Measurements from ENCODE around the gene NOD2.
A peak's percentile ranks its signal among the peaks of the same experiment; 100 is the strongest.

The NOD2 gene

GRCh38 chr16:50671644-50672260 is 21.7 kb upstream of the NOD2 start:
- no peak for DNase-seq

GRCh38 chr16:50673496-50674275 is 19.7 kb upstream of the NOD2 start:
- no peak for DNase-seq

GRCh38 chr16:50674831-50675230 is 18.6 kb upstream of the NOD2 start:
- DNase-seq, result no peak

GRCh38 chr16:50675686-50676610 is 17.5 kb upstream of the NOD2 start:
- no peak for DNase-seq

GRCh38 chr16:50676684-50677225 is 16.7 kb upstream of the NOD2 start:
- DNase-seq, result no peak

- no peak for DNase-seq
These were observed 16.1 kb upstream of the NOD2 start for GRCh38 chr16:50677351-50677750.

GRCh38 chr16:50678531-50678930 is 14.9 kb upstream of the NOD2 start:
- no peak for DNase-seq

GRCh38 chr16:50679266-50679665 is 14.1 kb upstream of the NOD2 start:
- DNase-seq, result no peak

- DNase-seq, result no peak
These were observed 13.5 kb upstream of the NOD2 start for GRCh38 chr16:50679676-50680555.

GRCh38 chr16:50680556-50680893 is 12.9 kb upstream of the NOD2 start:
- DNase-seq, result no peak

- peak; percentile 75 for DNase-seq
These were observed 12.2 kb upstream of the NOD2 start, which contains the start of gene SNX20 for GRCh38 chr16:50681021-50681885. Gene SNX20, minus strand, starts transcription at chr16:50681312. Its CDS starts 3,786 bp downstream, at chr16:50677526.

- DNase-seq, result peak; percentile 92
These were observed 9.6 kb upstream of the NOD2 start for GRCh38 chr16:50683689-50684374.

GRCh38 chr16:50684823-50685461 is 8.5 kb upstream of the NOD2 start:
- DNase-seq, result no peak

- DNase-seq, result peak; percentile 64
These were observed 7.8 kb upstream of the NOD2 start for GRCh38 chr16:50685462-50686063.

GRCh38 chr16:50688083-50688482 is 5.3 kb upstream of the NOD2 start:
- DNase-seq, result no peak

GRCh38 chr16:50688867-50689266 is 4.5 kb upstream of the NOD2 start:
- DNase-seq, result no peak

- no peak for DNase-seq
These were observed 3.2 kb upstream of the NOD2 start for GRCh38 chr16:50690177-50690576.

- no peak for DNase-seq
These were observed 785 bp upstream of the NOD2 start for GRCh38 chr16:50692644-50692998.

- DNase-seq, result no peak
These were observed 800 bp downstream of the NOD2 start for GRCh38 chr16:50694206-50694605.

All from GF-D8 (cell line).